ENCODE measurements around the gene CCNE1. TPM values are rescaled to one million over a fixed set of nuclear protein-coding genes. Genes with fewer than 3 reads are reported as not detected.

Gene CCNE1
- total RNA-seq, 1 donor from 2014 or later, result 6.4 TPM

DNA sequence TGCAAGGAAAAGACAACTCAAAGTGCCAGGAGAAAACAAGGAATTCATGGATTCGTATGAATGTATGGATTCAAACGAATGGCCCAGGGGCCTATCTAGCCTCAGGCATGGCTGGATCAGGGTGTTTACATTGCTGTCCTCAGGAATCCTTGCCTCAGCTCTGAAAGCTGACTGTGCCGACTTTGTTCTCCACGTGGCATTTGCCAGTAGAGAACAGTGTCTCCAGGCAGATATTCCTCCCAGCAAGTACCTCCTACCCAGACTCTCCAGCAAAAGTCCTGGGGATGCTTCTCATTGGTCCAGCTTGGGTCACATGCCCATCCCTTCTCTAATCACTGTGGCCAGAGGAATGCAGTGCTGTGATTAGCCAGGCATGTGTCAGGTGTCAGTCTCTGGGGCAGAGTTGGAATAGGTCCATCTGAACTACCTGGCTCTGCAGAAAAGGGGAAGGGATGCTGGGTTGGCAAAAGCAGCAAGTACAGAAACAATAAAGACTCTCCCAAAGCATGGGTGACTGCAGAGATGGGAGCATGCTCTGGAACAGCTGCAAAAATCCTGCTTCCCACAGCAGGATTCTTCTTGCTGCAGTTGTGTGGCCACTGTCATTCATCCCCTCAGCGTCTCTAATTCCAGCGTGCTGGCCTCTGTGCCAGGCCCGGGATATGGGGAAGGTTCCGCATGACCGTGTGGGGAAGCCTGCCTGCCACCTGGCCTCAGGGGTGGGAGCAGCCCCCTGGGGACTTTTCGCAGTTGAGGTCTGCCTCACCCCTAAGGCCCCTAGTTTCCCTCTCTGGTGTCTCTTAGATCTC lies 30.0 kb downstream of the CCNE1 start:
- TF ChIP-seq, protein P1, sequence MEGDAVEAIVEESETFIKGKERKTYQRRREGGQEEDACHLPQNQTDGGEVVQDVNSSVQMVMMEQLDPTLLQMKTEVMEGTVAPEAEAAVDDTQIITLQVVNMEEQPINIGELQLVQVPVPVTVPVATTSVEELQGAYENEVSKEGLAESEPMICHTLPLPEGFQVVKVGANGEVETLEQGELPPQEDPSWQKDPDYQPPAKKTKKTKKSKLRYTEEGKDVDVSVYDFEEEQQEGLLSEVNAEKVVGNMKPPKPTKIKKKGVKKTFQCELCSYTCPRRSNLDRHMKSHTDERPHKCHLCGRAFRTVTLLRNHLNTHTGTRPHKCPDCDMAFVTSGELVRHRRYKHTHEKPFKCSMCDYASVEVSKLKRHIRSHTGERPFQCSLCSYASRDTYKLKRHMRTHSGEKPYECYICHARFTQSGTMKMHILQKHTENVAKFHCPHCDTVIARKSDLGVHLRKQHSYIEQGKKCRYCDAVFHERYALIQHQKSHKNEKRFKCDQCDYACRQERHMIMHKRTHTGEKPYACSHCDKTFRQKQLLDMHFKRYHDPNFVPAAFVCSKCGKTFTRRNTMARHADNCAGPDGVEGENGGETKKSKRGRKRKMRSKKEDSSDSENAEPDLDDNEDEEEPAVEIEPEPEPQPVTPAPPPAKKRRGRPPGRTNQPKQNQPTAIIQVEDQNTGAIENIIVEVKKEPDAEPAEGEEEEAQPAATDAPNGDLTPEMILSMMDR (IDR thresholded peaks at IDR 0.05; ENCODE audit: partially characterized antibody, unreplicated experiment), result no peak
- Mint-ChIP-seq H3K27me3 (ENCODE audit: unreplicated experiment) (peaks cover 4% of the 10 kb centered on the region), H3K4me1 (ENCODE audit: low read depth, unreplicated experiment) (peaks cover 11% of the 10 kb centered on the region), H3K36me3 (ENCODE audit: unreplicated experiment) (no peaks in the 10 kb centered on the region), H3K9me3 (ENCODE audit: unreplicated experiment) (peaks cover 9% of the 10 kb centered on the region), H3K4me3 (ENCODE audit: unreplicated experiment) (peak overlapping the region; percentile 28), H3K27ac (ENCODE audit: unreplicated experiment) (no peak overlapping the region)
- DNase-seq, result no peak

DNA sequence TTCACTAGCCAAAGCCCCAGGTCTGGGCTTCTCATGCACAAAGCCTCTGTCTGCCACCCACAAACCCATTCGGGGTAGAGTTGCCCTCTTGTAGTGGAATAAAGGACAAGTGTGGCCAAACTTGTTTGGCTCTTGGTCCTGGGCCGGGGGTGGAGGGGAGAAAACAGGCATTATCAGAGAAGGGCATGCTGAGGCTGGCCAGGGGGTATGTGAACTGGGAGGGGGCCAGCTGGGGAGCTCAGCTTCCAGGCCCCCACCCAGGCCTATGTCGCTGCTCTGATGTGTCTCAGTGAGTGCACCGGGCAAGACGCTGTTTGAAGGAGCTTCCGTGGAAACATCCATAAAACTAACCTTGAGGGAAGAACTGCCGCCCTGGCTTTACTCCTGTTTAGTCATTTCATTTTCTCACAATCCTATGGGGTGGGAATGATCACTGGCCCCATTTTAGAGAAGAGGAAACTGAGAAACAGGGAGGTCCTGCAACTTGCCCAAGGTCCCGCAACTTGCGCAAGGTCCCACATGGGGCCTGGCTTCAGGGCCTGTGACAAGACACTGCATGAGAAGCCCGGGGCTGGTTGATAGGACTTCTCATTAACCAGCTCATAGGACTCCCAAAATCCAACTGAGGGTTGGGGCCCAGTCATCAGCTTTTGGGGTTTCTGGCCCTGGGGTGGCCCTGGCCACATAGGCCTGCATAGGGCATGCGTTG lies 30.8 kb downstream of the CCNE1 start:
- no peak for DNase-seq
- TF ChIP-seq, protein P1 (IDR thresholded peaks at IDR 0.05; ENCODE audit: partially characterized antibody, unreplicated experiment), result no peak
- H3K27ac Mint-ChIP-seq (ENCODE audit: unreplicated experiment), result no peak overlapping the region
- H3K36me3 Mint-ChIP-seq (ENCODE audit: unreplicated experiment), result no peaks in the 10 kb centered on the region
- no peak overlapping the region for H3K4me3 Mint-ChIP-seq (ENCODE audit: unreplicated experiment)
- H3K27me3 Mint-ChIP-seq (ENCODE audit: unreplicated experiment), result peaks cover 4% of the 10 kb centered on the region
- peaks cover 11% of the 10 kb centered on the region for H3K4me1 Mint-ChIP-seq (ENCODE audit: low read depth, unreplicated experiment)
- H3K9me3 Mint-ChIP-seq (ENCODE audit: unreplicated experiment), result peaks cover 9% of the 10 kb centered on the region

DNA sequence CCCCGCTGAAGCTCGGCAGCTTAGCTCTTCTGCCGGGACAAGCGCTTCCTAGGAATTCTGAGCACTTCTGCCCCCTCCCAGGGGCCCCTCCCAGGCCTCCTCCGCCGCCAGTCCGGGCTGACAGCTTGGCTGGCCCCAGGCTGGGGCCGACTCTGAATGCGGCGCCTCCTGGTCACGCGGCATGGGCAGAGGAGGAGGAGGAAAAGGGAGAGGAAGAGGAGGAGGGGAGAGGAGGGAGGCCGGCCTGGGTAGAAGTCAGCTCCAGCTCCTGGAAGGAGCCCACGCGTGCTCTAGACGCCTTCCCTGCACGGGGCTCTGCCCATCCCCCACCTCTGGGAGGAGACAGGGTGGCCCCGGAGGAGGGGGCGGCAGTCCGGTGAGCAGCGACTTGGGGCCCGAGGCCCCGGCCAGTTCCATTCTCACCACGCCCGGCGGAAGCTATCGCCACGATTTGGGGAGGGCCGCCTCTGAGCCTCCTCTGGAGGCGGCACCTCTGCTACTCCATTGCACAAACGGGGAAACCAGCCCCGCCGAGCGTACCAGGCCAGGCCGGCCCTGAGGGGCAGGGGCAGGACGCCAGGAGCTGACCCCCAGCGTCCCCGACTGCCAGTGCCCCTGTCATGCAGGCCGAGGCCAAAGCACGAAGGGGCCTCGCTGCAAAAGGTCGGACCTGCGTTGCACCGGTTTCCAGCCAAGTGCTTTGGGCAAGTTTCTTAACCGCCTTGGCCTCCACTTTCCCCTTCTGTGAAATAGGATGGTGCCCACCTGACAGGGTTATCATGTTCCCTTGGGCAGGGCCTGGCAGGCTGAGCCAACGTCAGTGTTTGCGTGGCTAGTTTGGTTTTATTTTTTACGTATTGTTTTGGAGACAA lies 31.6 kb downstream of the CCNE1 start:
- peak; percentile 31 for DNase-seq
- peaks cover 9% of the 10 kb centered on the region for H3K9me3 Mint-ChIP-seq (ENCODE audit: unreplicated experiment)
- H3K27ac Mint-ChIP-seq (ENCODE audit: unreplicated experiment), result no peak overlapping the region
- H3K36me3 Mint-ChIP-seq (ENCODE audit: unreplicated experiment), result no peaks in the 10 kb centered on the region
- peaks cover 4% of the 10 kb centered on the region for H3K27me3 Mint-ChIP-seq (ENCODE audit: unreplicated experiment)
- H3K4me3 Mint-ChIP-seq (ENCODE audit: unreplicated experiment), result peak overlapping the region; percentile 80
- H3K4me1 Mint-ChIP-seq (ENCODE audit: low read depth, unreplicated experiment), result peaks cover 11% of the 10 kb centered on the region
- TF ChIP-seq, protein P1 (IDR thresholded peaks at IDR 0.05; ENCODE audit: partially characterized antibody, unreplicated experiment), result no peak

DNA sequence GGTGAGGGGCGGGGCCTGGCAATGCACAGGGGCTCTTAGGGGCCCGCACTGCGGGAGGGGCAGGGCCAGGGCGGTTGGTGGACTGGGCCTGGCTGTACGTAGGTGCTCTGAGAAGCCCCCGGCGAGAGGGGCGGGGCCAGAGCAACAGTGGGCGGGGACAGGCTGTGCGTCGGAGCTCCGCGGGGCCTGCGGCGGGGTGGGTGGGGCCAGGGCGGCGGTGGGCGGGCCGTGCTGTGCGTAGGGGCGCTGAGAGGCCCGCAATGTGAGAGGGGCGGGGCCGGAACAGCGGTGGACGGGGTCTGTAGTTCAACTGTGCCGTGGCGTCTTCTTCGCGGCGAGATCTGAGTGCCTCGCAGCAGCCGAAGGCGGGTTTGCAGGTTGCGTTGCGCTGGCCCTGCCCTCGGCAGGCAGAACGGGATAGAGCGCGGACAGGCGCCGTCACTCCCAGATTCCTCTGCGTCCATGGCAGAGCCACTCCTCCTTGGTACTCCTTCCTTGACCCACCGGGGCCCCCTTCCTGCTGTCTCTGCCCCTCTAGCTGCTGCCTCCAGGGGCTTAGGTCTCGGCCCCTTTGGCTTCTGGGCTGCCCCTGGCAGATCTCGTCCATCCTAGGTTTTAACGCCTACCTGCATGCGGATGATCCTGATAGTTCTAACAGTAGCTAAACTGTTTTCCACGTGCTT lies 33.2 kb downstream of the CCNE1 start:
- peaks cover 9% of the 10 kb centered on the region for H3K9me3 Mint-ChIP-seq (ENCODE audit: unreplicated experiment)
- peak overlapping the region; percentile 97 for H3K4me3 Mint-ChIP-seq (ENCODE audit: unreplicated experiment)
- peak; percentile 98 for DNase-seq
- peaks cover 4% of the 10 kb centered on the region for H3K27me3 Mint-ChIP-seq (ENCODE audit: unreplicated experiment)
- peaks cover 11% of the 10 kb centered on the region for H3K4me1 Mint-ChIP-seq (ENCODE audit: low read depth, unreplicated experiment)
- H3K36me3 Mint-ChIP-seq (ENCODE audit: unreplicated experiment), result no peaks in the 10 kb centered on the region
- TF ChIP-seq, protein P1 (IDR thresholded peaks at IDR 0.05; ENCODE audit: partially characterized antibody, unreplicated experiment), result peak; percentile 7
- H3K27ac Mint-ChIP-seq (ENCODE audit: unreplicated experiment), result peak overlapping the region; percentile 53

All from glutamatergic neuron (in vitro differentiated cells).